IPS DF 4.7 (cell line): ENCODE data around the gene SIM1.

ENCODE experiments used
- DNase-seq: peaks from one replicate; pipeline ENCODE4 v3.0.0-alpha.2; 2013; ENCODE audit warnings: low spot score; ENCODE audit errors: extremely low read depth

The SIM1 gene

DNA sequence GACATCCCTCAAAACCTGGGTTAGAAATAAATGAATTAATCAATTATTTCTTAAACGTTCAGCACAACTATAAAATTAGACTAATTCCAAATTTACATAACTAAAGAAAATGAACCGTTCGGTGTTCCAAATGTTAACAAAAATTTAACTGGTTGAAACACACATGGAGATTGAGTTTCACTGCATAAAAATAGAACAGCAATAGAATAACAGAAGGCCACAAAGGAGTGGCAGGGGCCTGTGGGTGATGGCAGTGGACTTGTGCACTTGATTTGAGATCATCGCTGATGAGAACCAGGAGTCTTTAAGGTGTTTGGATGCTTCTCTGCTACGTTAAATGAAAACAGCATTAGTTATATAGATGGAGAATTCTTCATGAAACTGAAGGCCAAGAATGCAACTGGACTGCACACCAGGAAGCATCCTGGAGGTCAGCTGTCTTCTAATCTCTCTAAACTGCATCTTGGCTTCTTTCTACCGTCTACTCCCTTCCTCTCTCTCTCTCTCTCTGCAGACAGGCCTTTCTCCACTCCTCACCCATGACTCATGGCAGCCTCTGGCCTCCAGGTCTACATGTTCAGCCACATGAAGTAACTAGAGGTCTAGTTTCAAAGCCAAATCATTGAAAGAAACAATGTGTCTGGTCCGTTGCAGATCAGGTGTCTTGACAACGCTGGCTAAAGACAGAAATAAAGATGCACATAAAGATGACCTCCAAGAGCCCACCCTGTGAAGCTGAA, 111.3 kb downstream of the SIM1 start:
- no peak for DNase-seq

- no peak for DNase-seq
These were observed 114.6 kb downstream of the SIM1 start for GRCh38 chr6:100350139-100350538.

- no peak for DNase-seq
These were observed 115.4 kb downstream of the SIM1 start for GRCh38 chr6:100349366-100349765.

DNA sequence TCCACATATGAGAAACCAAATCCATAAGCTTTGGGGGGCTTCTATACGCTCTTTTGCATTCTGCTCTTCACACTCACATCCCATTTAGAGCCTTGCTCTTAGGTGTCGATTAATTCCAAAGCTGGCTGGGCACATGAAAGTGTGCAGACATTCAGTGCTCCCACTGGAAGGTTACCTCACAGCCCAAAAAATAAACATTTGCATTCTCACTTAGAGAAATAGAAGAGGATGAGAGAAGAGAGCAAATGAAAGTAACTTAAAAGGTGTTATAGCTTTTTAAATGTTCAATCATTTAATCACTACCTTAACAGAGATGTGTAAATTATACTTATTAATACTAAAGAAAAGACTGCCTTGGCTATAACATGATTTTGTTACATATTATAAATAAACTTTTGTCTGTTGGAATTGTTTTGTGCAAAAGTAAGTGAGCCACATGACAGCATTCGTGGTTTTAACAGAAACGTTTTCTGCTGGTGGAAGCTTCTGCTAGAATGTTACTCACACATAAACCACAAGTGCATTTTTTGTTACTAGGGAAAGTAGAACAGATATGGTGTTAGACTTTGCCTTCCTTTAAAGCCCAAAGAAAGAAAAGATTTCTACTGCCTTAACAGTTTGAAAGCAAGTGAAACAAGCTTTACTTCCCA, 116.7 kb downstream of the SIM1 start:
- DNase-seq, result no peak

- no peak for DNase-seq
These were observed 117.9 kb downstream of the SIM1 start for GRCh38 chr6:100346828-100347227.

- no peak for DNase-seq
These were observed 118.5 kb downstream of the SIM1 start for GRCh38 chr6:100346203-100346602.

GRCh38 chr6:100344761-100345160, 120.0 kb downstream of the SIM1 start:
- DNase-seq, result no peak

DNA sequence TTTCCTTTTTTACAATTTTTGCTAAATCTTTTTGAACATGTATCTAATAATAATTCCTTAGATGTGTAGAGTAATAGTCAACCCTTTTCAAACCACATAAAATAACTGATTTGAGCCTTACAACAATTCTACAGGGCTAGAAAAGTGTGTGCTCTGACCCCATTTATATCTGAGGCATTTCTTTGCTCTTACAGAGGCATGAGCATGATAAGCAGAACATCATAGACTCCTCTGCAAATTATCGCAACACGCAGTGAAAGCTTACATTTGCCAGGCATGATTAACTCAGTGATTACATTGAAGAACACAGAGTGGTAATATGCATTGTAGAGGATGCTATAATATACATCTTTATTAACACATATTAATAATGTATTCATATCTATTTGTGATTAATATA, 120.4 kb downstream of the SIM1 start:
- no peak for DNase-seq

- DNase-seq, result no peak
These were observed 121.2 kb downstream of the SIM1 start for GRCh38 chr6:100343316-100344077.

DNA sequence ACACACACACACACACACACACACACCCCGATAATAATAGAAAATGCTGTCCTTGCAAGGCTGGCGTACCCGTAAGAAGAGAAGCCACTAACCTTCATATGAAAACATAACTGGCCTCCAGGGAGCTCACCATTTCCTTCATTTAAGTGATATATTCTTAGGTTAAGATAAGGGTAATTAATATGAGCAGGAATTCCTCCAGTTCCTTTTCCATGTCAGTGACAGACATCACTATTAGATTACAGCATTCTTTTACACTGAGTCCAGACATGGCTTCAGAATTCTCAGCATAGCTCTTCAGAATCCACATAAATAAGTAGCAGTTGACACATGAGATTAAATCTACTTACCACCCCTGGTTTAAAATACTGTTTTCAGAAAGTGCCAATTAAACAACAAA, 121.9 kb downstream of the SIM1 start:
- DNase-seq, result no peak

- no peak for DNase-seq
These were observed 125.0 kb downstream of the SIM1 start for GRCh38 chr6:100339574-100340255.

DNA sequence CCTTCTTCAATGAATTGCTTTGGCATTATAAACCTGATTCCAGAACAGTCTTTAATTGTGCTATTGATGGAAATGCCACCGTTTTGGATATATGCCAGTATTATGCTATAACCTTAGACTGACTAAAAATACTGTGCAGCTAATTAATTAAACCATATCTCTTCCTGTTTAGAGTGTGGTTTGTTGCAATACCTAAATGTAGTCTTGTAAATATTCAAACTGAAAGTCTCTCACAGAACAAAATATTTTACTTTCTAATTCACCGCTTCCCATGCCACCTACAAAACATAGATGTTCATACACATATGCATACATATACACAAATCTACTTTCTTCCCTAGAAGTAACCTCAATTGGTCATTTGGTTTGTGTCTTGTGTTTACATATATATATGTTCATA, 126.6 kb downstream of the SIM1 start:
- DNase-seq, result no peak

- no peak for DNase-seq
These were observed 127.8 kb downstream of the SIM1 start for GRCh38 chr6:100336876-100337275.

DNA sequence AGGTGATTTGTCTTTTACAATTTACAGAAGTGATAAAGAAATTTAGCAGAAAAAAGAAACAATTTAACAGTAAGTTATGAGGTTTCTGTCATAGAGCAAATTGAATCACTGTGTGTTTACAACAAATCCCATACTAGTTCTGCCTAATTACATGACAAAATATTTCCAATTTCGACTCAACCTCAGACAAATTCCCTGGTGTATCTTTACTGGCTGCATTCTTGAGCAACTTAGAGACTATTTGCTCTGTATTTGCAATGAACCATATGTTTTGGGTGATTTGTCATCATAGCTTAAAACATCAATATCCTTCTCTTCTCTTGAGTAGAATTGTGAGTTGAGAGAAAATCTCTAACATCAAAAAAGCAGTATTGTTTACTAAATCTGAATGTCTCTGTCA, 128.7 kb downstream of the SIM1 start:
- DNase-seq, result no peak
